Stomach (tissue), 4 donors: ENCODE measurements around the gene INPP4B.

Source experiments
- CTCF ChIP-seq, 7 experiments: fragments of 450-650 bp in 4 of 7; fragments of 200-600 bp in 3 of 7; sonication (generic) in 3 of 7; IDR thresholded peaks; one replicate each; pipeline ENCODE4 v1.5.1; 2016 to 2019; ENCODE audit warnings: antibody characterized with exemption in 7 of 7, control low read depth in 2 of 7, mild to moderate bottlenecking in 1 of 7
- EP300 ChIP-seq: sonication (generic); formaldehyde crosslinking; IDR thresholded peaks from one replicate; pipeline ENCODE4 v1.6.1; 2017; ENCODE audit warnings: antibody characterized with exemption
- POLR2A ChIP-seq, 4 donors: fragments of 450-650 bp; IDR thresholded peaks; one replicate each; pipeline ENCODE4 v1.6.1; 2016; ENCODE audit warnings: antibody characterized with exemption in 4 of 4, control low read depth in 2 of 4, mild to moderate bottlenecking in 1 of 4, moderate library complexity in 1 of 4
- POLR2AphosphoS5 ChIP-seq, 3 donors: sonication (generic); formaldehyde crosslinking; IDR thresholded peaks; one replicate each; pipeline ENCODE4 v1.6.1; 2016; ENCODE audit warnings: antibody characterized with exemption in 3 of 3

- TF ChIP-seq POLR2A (IDR thresholded peaks at IDR 0.05): no peak
- TF ChIP-seq CTCF (IDR thresholded peaks at IDR 0.05): no peak
- no peak for TF ChIP-seq EP300
- TF ChIP-seq POLR2AphosphoS5 (IDR thresholded peaks at IDR 0.05): no peak
Observed at GRCh38 chr4:142687547-142688275, 158.4 kb downstream of the INPP4B start.
